ENCODE measurements around the gene RLN1.
A peak's percentile ranks its signal among the peaks of the same experiment; 100 is the strongest.
"Not testable (repeated sequence)": the region's sequence is repeated elsewhere in the genome, so short reads cannot be mapped to it uniquely, and the experiment has no call there.

RLN1 gene

DNA sequence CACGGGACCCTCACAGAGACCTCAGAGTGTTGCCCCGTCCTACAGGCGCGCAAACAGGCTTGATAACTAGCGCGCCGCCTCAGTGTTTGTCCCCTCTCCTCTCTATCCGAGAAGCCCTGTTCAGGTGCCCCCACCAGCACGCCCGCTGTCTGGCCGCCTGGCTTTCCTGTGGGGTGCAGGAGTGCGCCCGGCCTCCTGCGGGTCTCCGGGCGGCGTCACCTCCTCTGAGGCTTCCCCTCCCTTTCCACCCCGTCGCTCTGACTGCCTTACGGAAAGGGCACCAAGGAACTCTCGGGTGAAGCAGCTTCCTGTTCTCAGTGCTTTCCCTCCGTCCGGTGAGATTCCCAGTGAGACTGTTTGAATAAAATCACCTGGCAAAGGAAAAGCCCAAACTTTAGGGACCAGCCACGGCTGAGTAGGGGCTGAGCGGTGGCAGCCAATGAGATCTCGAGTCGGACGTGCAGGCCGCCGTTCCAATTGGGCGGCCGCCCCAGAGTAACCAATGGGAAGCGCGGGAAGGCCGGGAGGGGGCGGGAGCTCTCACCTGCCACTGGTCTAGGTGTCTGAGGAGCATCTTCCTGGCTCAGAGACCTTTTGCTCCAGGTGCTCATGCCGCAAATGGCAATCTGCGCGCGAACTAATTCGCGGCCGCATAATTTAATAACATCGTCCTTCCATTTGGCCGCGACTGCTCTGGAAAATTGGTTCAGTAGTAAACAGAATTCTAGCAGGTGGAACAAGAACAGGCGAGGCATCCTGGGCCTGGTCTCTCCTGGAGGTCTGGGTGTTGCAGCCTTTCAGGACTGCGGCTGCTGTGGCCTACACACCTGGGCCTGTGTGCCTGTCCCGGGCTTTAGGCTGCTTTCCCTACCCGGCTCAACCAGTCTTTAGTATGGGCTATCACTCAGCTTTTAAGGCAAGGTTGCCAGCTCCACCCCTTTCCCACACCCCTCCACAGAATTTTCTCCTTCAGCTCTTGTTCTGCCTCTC lies at the start of gene RLN1:
Gene RLN1, minus strand, starts transcription at position 885 of the 990 bp plus-strand sequence. Its CDS starts 130 bp downstream, at position 755.
- DNase-seq (ENCODE audit: low spot score), result not testable (repeated sequence)

DNA sequence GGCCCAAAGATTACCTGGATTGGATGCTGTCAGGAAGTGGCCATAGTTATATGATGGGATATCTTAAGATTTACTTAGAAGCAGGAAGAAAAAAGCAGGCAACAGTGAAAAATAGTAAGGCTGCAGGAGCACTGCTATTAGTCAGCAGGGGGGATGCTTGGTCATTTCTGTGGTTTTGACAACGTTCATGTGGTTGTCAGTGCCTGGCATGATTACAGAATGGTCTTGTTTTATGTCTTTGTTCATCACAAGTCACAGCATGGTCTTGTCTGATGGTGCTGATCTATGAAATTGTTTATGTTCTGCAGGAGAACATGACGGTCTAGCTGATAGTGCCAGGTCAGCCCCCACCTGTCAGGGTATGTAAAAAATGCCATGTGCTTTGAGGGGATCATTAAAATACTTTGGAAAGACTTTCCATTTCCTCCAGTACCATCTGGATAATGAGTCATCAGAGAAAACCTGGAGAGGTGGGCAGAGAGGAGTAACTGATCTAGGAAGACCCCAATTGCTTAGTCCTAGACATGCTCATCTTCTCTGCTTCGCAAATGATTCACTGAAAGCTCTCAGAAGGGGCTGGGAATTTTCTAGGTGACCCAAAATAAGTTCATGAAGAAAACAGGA lies 49.5 kb upstream of the RLN1 start:
- DNase-seq (ENCODE audit: low spot score), result peak; percentile 84

DNA sequence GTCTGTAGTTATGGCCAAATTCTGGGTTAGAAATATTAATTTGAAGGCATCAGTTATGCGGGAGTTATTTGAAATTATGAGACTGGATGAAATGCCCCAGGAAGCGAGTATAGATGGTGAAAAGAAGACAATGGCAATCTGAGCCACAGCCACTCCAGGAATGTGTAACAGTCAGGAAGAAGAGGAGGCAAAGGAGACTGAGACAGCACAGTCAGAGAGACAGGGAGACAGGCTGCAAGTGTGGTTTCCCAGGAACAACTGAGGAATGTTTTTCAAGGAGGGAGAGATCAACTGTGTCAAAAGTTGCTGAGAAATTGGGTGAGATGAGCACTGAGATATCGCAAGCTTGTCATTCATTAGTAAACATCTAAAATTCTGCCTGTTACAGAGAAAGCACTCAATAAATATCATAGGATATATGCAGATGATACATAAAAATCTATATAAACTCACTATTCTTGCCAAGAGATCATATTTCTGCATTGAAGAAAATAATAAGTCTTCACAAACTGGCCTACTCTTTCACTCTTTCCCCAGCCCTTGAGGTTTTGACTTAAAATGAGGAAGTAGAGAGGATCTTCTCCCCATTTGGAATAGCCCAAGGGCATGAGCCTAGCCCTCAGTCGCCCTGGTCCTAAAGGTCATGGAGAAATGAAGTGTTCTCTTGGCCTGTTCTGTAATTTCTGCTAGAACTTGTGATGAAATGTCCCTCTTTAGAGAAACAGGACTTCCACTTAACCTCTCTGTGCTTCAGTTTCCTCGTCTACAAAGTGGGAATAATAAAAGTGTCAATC lies 48.5 kb upstream of the RLN1 start:
- no peak for DNase-seq (ENCODE audit: low spot score)

DNA sequence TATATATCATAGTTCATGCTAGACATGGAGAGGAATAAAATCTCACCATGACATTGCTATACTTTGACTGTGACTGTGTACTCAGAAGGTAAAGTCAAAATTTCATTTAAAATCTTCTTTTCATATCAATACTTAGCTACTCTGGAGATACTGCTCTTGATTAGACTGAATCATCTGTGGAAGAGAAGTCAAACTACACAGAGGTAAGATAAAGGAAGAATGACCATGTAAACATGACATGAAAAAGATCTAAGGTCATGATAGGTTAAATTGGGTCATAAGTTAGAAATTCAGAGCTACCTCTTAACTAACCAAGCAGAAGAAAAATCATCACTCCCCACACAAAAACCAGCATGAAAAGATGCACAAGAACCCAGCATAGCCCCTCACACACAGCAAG lies 44.8 kb upstream of the RLN1 start:
- no peak for DNase-seq (ENCODE audit: low spot score)

DNA sequence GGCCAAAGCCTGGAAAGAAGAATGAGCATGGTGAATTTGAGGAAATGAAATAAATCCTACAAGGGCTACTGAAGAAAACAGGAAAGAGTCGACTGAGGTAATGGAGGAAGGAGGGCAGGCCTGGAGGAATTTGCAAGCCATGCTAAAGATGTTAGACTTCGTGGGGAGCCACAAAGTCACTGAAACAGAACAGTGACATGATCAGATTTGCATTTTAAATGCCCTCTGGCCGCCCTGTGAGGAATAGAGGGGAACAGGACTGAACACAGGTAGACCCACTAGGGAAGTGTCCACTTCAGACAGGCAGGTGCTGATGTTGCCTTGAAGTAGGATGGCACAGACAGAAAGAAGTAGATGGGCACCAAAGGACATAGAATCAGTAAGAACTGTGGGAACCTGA lies 42.8 kb upstream of the RLN1 start:
- DNase-seq (ENCODE audit: low spot score), result no peak

DNA sequence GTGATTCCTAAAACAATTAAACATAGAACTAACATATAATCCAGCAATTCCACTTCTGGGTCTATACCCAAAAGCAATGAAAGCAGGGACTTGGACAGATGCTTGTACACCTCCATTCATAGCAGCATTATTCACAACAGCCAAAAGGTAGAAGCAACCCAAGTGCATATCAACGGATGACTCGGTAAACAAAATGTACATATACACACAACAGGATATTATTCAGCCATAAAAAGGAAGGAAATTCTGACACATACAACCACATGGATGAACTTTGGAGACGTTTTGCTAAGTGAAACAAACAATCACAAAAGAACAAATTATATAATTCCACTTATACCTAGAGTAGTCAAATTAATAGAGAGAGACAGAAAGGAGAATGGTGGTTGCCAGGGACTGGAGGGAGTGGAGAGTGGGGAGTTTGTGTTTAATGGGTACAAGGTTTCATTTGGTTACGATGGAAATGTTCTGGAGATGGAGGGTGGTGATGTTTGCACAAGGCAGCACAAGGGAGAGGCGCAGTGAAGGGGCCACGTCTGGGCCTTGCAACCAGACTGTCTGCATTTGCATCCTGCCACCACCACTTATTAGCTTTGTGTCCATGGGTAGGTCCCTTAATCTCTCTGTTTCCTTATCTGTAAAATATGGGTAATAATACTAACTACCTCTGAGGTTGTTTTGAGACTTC lies 36.3 kb upstream of the RLN1 start:
- peak; percentile 33 for DNase-seq (ENCODE audit: low spot score)

- peak; percentile 54 for DNase-seq (ENCODE audit: low spot score)
Observed at GRCh38 chr9:5375091-5375490, 35.4 kb upstream of the RLN1 start.

- peak; percentile 71 for DNase-seq (ENCODE audit: low spot score)
Observed at GRCh38 chr9:5364294-5365024, 24.8 kb upstream of the RLN1 start.

DNA sequence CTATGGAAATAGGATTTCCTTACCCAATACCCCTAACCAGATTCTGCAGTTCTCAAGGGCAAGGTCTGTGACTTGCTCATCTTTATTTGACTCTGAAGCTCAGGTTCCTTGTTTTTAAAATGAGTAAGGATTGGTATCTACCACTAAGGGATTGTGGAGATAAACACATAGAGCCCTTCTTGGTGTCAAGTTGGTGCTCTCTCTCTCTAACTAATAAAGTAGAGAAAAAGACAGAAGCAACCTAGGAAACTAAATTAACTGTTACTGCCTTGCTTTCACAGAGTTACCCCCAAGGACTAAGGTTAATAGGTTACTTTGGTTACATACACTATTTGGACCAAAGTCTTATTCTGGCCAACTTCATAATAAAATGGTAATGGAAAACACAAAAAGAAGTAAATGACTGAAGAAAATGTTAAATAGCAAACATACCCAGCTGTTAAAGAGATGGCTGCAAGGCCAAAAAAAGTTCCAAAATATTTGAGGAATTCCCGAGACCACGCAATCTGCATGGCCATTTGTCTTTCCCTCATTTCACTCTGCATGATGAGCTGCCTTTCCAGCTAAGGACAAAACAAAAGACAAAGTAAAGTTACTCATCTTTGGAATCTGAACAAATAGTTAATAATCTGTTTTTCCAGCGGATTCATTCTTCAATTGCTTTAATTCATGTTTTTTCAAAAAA lies 21.8 kb upstream of the RLN1 start:
- no peak for DNase-seq (ENCODE audit: low spot score)

DNA sequence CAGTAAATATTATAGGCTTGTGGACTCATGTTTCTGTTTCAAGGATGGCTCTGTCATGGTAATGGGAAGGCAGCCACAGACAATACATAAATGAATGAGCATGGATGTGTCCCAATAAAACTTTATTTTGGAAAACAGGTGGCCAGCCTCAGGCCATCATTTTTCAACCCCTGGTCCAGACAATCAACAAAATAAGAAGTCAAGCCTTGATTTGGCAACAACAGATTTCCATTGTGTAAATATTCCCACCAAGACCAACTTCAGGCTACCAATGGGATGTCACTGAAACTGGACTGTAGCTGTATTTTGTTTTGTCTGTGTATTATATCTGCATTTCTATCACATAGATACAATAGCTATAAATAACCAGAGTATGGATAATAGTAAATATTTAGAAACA lies 20.7 kb upstream of the RLN1 start:
- DNase-seq (ENCODE audit: low spot score), result no peak

DNA sequence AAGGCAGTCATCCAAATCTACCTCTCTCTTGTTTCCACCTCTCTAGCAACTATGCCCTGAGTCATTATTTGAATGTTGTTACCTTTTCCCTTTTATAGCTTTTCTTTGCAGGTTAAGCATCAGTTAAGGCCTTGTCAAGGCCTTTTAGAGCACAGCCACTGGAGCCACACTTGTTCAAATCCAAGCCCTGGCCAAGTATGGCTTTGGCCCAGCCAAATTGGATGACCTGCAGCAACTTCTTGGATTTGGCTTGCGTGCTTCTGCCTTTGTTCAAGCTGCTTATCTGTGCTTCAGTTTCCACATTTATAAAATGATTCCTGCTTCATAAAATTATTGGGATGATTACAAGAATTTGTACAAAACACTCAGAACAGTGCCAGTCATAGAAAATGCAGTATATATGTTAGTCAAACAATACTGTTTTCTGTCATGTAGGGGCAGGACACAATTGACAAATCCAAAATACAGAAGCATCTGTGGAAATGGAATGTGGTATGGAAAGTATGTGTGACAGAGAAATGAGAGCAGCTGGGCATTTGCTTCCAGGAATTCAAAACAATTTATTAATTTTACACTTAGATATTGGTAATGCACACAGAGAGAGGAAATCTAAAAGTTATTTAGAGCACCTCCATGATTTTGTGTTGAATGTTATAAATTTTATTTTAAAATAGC lies 17.9 kb upstream of the RLN1 start:
- DNase-seq (ENCODE audit: low spot score), result no peak

DNA sequence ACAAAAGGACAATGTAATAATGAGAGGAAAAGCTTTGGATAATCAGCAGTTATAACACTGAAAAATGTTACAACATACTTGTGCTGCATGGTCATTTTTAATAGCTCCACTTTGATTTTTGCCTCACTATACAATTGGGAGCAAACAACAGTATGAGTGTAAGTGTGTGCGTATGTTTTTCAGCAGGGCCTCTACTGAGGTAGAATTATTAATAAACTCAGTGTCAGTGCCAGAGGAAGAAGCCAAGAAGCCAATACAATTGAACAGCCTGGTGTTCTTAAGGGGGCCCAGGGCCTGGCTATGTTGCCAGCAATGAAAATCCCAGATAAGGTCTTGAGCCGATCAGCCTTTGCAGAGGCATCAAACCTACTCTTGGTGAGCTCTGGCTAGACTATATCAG lies 16.1 kb upstream of the RLN1 start:
- no peak for DNase-seq (ENCODE audit: low spot score)

- DNase-seq (ENCODE audit: low spot score), result no peak
Observed at GRCh38 chr9:5355226-5355625, 15.6 kb upstream of the RLN1 start.

DNA sequence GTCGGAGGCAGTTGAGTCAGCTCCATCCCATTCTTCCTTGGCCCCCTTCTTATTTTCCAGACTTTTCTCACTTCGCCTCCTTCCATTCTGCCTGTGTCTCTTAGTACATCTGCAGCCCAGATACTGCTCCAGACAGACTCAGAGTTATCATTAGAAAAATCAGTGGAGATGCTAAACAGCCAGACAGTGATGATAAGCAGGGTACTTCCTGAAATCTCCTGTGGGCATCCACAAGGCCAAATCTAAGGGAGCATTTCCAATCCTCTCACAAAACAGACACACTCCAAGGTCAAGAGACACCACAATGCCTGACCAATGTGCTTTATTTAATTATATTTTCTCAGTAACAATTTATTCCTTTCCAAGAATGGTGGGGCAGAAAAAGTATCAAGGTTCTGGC lies 14.5 kb upstream of the RLN1 start:
- DNase-seq (ENCODE audit: low spot score), result no peak

- DNase-seq (ENCODE audit: low spot score), result peak; percentile 28
Observed at GRCh38 chr9:5352637-5353248, 13.1 kb upstream of the RLN1 start.

GRCh38 chr9:5336688-5337087 lies 3.0 kb downstream of the RLN1 start:
- DNase-seq (ENCODE audit: low spot score), result peak; percentile 22

GRCh38 chr9:5331276-5331675 lies 8.4 kb downstream of the RLN1 start:
- DNase-seq (ENCODE audit: low spot score), result not testable (repeated sequence)

- peak; percentile 11 for DNase-seq (ENCODE audit: low spot score)
Observed at GRCh38 chr9:5326893-5327548, 12.7 kb downstream of the RLN1 start.

DNA sequence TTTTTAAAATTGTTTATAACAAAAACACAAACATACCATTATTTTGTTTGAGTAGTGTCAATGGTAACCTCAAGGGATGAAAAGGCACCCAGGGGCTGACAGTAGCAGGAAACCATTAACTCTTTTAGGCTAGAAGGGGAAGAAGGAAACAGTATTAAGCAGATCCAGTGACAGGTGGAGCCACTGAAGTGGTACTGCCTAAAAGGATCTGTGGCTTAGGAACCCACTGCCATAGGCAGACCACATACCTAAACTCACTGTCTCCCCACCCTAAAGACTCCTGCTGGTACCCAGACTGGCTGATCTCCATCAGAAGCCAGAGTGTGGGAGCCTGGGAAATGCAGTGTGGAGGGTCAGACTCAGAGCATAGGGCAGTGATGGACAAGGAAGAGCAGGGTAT lies 13.5 kb downstream of the RLN1 start:
- DNase-seq (ENCODE audit: low spot score), result no peak

Measured in activated CD4-positive, alpha-beta T cell treated with anti-CD3 and anti-CD28 coated beads, Interleukin-2, Interleukin-4, amounts not matched to agents 100 ng/mL and 50 ng/mL, durations not matched to agents 16 hours and 8 hours (primary cell).